Kidney (tissue), 14 donors: ENCODE measurements around the gene WBP1L. TPM values are rescaled to one million over a fixed set of nuclear protein-coding genes. Genes with fewer than 3 reads are reported as not detected.

Source experiments
- DNase-seq, 5 donors: peaks; one replicate each; pipeline ENCODE4 v3.0.0-alpha.2; 2013 to 2020
- FAIRE-seq: peaks from 2 replicates; lab custom pipeline; 2012; peaks lifted over from hg19 to GRCh38; lab: Jason Lieb, UNC
- H3K27ac ChIP-seq, 2 donors: one replicate each; pipeline ENCODE4 v1.7.0; 2013; ENCODE audit warnings: low read depth in 2 of 2, low read length in 2 of 2, inconsistent platforms in 1 of 2
- H3K27me3 ChIP-seq: one replicate; pipeline ENCODE4 v1.7.1; 2013; ENCODE audit warnings: low read length, inconsistent platforms; ENCODE audit not compliant: control insufficient read depth, insufficient read depth
- H3K36me3 ChIP-seq, 3 donors: one replicate each; pipeline versions ENCODE4 v1.7.0 to v1.7.1; 2013; ENCODE audit warnings: low read length in 3 of 3, control low read depth in 1 of 3, inconsistent platforms in 1 of 3; ENCODE audit not compliant: insufficient read depth in 3 of 3, control insufficient read depth in 2 of 3
- H3K4me1 ChIP-seq, 3 donors: one replicate each; pipeline versions ENCODE4 v1.7.0 to v1.7.1; 2013; ENCODE audit warnings: low read length in 3 of 3, inconsistent platforms in 1 of 3, low read depth in 1 of 3; ENCODE audit not compliant: control insufficient read depth in 2 of 3, insufficient read depth in 2 of 3
- H3K4me3 ChIP-seq, 3 donors: one replicate each; pipeline versions ENCODE4 v1.7.0 to v1.8.1; 2013; ENCODE audit warnings: low read length in 3 of 3, control low read depth in 1 of 3, inconsistent platforms in 1 of 3
- H3K9ac ChIP-seq, 3 donors: one replicate each; pipeline versions ENCODE4 v1.7.0 to v1.7.1; 2013; ENCODE audit warnings: low read length in 3 of 3, control low read depth in 1 of 3, inconsistent platforms in 1 of 3
- H3K9me3 ChIP-seq, 3 donors: one replicate each; pipeline versions ENCODE4 v1.7.0 to v1.7.1; 2013; ENCODE audit warnings: low read length in 3 of 3, control low read depth in 1 of 3, inconsistent platforms in 1 of 3; ENCODE audit not compliant: control insufficient read depth in 2 of 3, insufficient read depth in 1 of 3
- intact Hi-C: fragments of 100-400 bp; cut with DNase I; formaldehyde crosslinking; loops from one replicate; pipeline ENCODE4 v1.11.1; 2022
- polyA plus RNA-seq: library from polyadenylated mRNA; stranded (reverse); fragments of 350-450 nt; fragmentation: Illumina TruSeq; extraction: RNeasy Lipid Tissue Mini Kit (QIAGEN cat#74804); gene quantifications from one replicate; pipeline ENCODE4 v1.2.3, GENCODE V29; 2014; ENCODE audit warnings: low read depth, low replicate concordance; ENCODE audit not compliant: insufficient read depth
- total RNA-seq: library from RNA; stranded (reverse); fragmentation: NEBNext Ultra II Directional; extraction: Animal tissue kit (Norgen Biotek cat#: 25700); gene quantifications from one replicate; pipeline ENCODE4 v1.2.1, GENCODE V29; 2021
- TF ChIP-seq, protein P1 (sequence below): IDR thresholded peaks from 3 replicates; pipeline ENCODE4 v1.5.1; 2012; ENCODE audit warnings: mild to moderate bottlenecking, moderate library complexity, borderline replicate concordance; ENCODE audit not compliant: insufficient read depth; ENCODE audit errors: extremely low read depth
- donor health status: control.
- donor health status: control.
- donor health status: control.
- donor health status: control.
- donor health status: control.
- donor health status: DM: yes; HTN: yes; CAD: no.
- donor health status: Normal renal cell carcinoma (clear cell type).

The WBP1L gene
- total and polyA plus RNA-seq, 2 donors from 2014 or later = 27.8 to 55.7 TPM

DNA sequence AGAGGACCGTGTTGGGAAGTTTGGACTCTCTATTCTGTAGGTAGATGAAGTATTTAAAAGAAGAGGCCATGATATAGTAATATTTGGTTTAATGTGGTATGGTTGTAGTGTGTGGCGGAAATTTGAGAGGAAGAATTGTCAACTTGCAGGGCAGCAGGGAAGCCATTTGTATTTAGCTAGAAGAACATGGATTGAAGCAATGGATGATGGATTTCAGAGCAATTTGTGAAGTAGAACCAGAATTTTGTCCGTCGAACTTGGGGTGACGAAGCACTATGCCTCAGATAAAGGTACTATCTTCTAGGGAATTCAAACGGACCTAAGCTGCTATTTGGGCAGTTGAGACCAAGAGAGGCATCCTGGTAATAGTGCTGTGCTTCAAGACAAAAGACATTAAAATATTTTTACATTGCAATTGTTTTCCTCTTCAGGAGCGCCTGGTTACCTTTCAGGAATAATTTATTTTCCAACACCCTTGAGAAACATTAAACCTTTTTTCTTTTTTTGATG is 615 bp upstream of the WBP1L start:
- H3K9ac ChIP-seq = peak overlapping the region in 1 of 3 donors; percentile 3
- TF ChIP-seq, protein P1, sequence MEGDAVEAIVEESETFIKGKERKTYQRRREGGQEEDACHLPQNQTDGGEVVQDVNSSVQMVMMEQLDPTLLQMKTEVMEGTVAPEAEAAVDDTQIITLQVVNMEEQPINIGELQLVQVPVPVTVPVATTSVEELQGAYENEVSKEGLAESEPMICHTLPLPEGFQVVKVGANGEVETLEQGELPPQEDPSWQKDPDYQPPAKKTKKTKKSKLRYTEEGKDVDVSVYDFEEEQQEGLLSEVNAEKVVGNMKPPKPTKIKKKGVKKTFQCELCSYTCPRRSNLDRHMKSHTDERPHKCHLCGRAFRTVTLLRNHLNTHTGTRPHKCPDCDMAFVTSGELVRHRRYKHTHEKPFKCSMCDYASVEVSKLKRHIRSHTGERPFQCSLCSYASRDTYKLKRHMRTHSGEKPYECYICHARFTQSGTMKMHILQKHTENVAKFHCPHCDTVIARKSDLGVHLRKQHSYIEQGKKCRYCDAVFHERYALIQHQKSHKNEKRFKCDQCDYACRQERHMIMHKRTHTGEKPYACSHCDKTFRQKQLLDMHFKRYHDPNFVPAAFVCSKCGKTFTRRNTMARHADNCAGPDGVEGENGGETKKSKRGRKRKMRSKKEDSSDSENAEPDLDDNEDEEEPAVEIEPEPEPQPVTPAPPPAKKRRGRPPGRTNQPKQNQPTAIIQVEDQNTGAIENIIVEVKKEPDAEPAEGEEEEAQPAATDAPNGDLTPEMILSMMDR = no peak
- peak overlapping the region; percentile 36 to 37 (median 37) for H3K4me3 ChIP-seq
- peaks cover 0 to 13% (median 0%) of the 10 kb centered on the region in 3 donors for H3K4me1 ChIP-seq
- no peaks in the 10 kb centered on the region for H3K36me3 ChIP-seq
- FAIRE-seq = no peak
- no peak for DNase-seq
- intact Hi-C loops = no loop called here
- no peaks in the 10 kb centered on the region for H3K27me3 ChIP-seq
- H3K9me3 ChIP-seq = no peaks in the 10 kb centered on the region
- no peak overlapping the region for H3K27ac ChIP-seq

DNA sequence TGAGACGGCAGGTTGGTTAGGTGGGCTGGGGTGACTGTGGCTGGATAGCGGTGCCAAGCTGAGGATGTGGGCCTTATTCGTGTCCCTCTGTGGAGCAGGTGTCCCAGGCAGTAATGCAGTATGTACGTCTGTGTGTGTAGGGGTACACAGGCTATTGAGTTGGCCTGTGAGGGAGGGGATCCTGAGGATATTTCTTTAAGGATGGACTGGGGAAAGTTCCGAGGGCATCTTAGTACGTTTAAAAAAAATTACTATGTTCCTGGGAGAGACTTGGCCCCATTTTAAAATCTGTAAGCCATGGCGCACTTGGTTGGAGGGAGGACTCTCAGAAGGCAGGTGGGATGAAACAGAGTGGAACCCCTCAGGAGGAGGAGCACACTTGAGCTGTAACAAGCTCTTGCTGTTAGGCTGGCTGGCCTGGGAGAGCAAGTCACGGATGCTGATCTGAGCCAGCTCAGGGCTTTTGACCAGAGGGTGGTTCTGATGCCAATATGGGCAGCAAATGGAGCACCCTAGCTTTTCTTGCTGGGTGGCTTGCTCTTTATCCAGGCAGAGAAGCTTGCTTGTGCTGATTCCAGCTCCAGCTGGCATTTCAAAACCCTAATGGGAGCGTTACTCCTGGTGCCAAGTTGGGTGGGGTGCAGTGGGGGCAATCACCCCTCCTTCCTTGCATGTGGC is 765 bp downstream of the WBP1L start:
- Histone ChIP-seq H3K36me3 (no peaks in the 10 kb centered on the region), H3K27me3 (no peaks in the 10 kb centered on the region), H3K27ac (peak overlapping the region; percentile 77 to 84), H3K4me3 (peak overlapping the region; percentile 87 to 98 (median 97)), H3K4me1 (peaks cover 0 to 13% (median 0%) of the 10 kb centered on the region in 3 donors), H3K9ac (peak overlapping the region; percentile 91 to 98 (median 96)), H3K9me3 (no peaks in the 10 kb centered on the region)
- FAIRE-seq (no peak), DNase-seq (peak in 4 of 5 donors; percentile 44 to 69 (median 66))
- intact Hi-C loops = no loop called here
- TF ChIP-seq, protein P1 = no peak

- DNase-seq = no peak
- intact Hi-C loops = no loop called here
- Histone ChIP-seq H3K9ac (peak overlapping the region in 1 of 3 donors; percentile 43), H3K27ac (peak overlapping the region in 1 of 2 donors; percentile 59), H3K36me3 (no peaks in the 10 kb centered on the region), H3K9me3 (no peaks in the 10 kb centered on the region), H3K27me3 (no peaks in the 10 kb centered on the region), H3K4me3 (peak overlapping the region; percentile 87 to 98 (median 97)), H3K4me1 (peaks cover 0 to 13% (median 0%) of the 10 kb centered on the region in 3 donors)
- TF ChIP-seq, protein P1 = no peak
- FAIRE-seq = no peak
Observed at GRCh38 chr10:102745157-102745556, 1.4 kb downstream of the WBP1L start.
